Psoas muscle (tissue), 7 donors: Measurements from ENCODE around the gene SMIM45.
A peak's percentile ranks its signal among the peaks of the same experiment; 100 is the strongest.

Experiments
- ATAC-seq, 4 donors: fragments of 200-7000 bp; cut with Tn5 transposase; one replicate each; pipeline ENCODE4 v1.9.1; 2020; ENCODE audit warnings: moderate library complexity in 3 of 4, mild to moderate bottlenecking in 2 of 4
- DNase-seq, 2 donors: peaks; one replicate each; pipeline ENCODE4 v3.0.0-alpha.2; 2020
- H3K27ac ChIP-seq: fragments of 200-600 bp; one replicate; pipeline ENCODE4 v1.8.0; 2022
- H3K27me3 ChIP-seq, 3 donors: fragments of 200-600 bp in 1 of 3; one replicate each; pipeline versions ENCODE4 v1.6.1 to v1.8.0; 2013 to 2022; ENCODE audit warnings: low read length in 2 of 3, mild to moderate bottlenecking in 2 of 3, moderate library complexity in 1 of 3; ENCODE audit not compliant: insufficient read depth in 3 of 3
- H3K36me3 ChIP-seq, 2 donors: fragments of 200-600 bp in 1 of 2; one replicate each; pipeline versions ENCODE4 v1.6.1 to v1.8.0; 2013 to 2022; ENCODE audit warnings: low read depth in 1 of 2, mild to moderate bottlenecking in 1 of 2, moderate library complexity in 1 of 2; ENCODE audit not compliant: insufficient read depth in 1 of 2
- H3K4me1 ChIP-seq: fragments of 200-600 bp; one replicate; pipeline ENCODE4 v1.8.0; 2022
- H3K4me3 ChIP-seq: fragments of 200-600 bp; one replicate; pipeline ENCODE4 v1.8.0; 2022; ENCODE audit warnings: mild to moderate bottlenecking
- H3K9me3 ChIP-seq: fragments of 200-600 bp; one replicate; pipeline ENCODE4 v1.8.0; 2022
- WGBS, 3 donors: extraction: QIAGEN DNeasy Blood & Tissue Kit; methylation state at CpG; one replicate each; pipeline versions ENCODE4 v1.1.6 to v1.1.7; 2013; 5-methylcytosine and 5-hydroxymethylcytosine counted together
- intact Hi-C, 2 donors: fragments of 100-400 bp; cut with DNase I; formaldehyde crosslinking; loops; one replicate each; pipeline versions ENCODE4 v1.11.0 to v1.14.2; 2022
- TF ChIP-seq, protein P1 (sequence below): fragments of 200-600 bp; IDR thresholded peaks from one replicate; pipeline ENCODE4 v1.8.0; 2022; ENCODE audit warnings: antibody characterized with exemption
- donor health status: healthy with polysubstance abuse.
- donor health status: DM: no; HTN: no; CAD: no; lungs with moderate emphysema.
- donor health status: Bipolar disorder and iron deficiency.
- donor health status: healthy.
- donor health status: DM: yes; HTN: yes; CAD: no.
- donor health status: DM: no; HTN: no; CAD: no.
- donor health status: DM: yes; HTN: yes; CAD: no.

SMIM45 gene

DNA sequence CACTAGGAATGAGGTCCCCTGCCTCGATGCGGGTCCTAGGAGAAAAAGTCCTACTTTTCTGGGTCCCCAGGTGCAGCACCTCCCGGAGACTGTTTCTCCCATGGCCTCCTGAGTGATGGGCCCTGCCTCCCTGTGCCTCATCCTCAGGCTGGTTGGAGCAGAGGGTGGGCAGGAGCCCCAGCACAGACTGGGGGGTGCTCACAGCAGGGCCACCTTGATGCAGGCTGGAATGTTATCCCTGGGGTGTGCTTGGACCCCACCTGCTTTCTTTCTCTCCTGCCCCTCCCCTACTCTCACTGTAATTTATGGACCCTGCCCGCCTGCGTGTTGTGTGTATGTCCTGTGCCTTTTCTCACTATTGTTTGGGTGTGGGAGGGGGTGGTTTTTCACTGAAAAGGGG lies 45.1 kb upstream of the SMIM45 start:
- H3K27ac ChIP-seq = no peak overlapping the region
- H3K4me3 ChIP-seq = no peak overlapping the region
- H3K4me1 ChIP-seq = peaks cover 24% of the 10 kb centered on the region
- H3K36me3 ChIP-seq = peaks cover 0 to 31% of the 10 kb centered on the region in 2 donors
- no peak for ATAC-seq
- peaks cover 0 to 16% (median 6%) of the 10 kb centered on the region in 3 donors for H3K27me3 ChIP-seq
- WGBS, 3 donors = 86 to 92% (median 92%) methylated on average over 5 of the region's 5 CpGs
- intact Hi-C loops = no loop called here
- TF ChIP-seq, protein P1, sequence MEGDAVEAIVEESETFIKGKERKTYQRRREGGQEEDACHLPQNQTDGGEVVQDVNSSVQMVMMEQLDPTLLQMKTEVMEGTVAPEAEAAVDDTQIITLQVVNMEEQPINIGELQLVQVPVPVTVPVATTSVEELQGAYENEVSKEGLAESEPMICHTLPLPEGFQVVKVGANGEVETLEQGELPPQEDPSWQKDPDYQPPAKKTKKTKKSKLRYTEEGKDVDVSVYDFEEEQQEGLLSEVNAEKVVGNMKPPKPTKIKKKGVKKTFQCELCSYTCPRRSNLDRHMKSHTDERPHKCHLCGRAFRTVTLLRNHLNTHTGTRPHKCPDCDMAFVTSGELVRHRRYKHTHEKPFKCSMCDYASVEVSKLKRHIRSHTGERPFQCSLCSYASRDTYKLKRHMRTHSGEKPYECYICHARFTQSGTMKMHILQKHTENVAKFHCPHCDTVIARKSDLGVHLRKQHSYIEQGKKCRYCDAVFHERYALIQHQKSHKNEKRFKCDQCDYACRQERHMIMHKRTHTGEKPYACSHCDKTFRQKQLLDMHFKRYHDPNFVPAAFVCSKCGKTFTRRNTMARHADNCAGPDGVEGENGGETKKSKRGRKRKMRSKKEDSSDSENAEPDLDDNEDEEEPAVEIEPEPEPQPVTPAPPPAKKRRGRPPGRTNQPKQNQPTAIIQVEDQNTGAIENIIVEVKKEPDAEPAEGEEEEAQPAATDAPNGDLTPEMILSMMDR = no peak
- no peaks in the 10 kb centered on the region for H3K9me3 ChIP-seq
- DNase-seq = no peak

DNA sequence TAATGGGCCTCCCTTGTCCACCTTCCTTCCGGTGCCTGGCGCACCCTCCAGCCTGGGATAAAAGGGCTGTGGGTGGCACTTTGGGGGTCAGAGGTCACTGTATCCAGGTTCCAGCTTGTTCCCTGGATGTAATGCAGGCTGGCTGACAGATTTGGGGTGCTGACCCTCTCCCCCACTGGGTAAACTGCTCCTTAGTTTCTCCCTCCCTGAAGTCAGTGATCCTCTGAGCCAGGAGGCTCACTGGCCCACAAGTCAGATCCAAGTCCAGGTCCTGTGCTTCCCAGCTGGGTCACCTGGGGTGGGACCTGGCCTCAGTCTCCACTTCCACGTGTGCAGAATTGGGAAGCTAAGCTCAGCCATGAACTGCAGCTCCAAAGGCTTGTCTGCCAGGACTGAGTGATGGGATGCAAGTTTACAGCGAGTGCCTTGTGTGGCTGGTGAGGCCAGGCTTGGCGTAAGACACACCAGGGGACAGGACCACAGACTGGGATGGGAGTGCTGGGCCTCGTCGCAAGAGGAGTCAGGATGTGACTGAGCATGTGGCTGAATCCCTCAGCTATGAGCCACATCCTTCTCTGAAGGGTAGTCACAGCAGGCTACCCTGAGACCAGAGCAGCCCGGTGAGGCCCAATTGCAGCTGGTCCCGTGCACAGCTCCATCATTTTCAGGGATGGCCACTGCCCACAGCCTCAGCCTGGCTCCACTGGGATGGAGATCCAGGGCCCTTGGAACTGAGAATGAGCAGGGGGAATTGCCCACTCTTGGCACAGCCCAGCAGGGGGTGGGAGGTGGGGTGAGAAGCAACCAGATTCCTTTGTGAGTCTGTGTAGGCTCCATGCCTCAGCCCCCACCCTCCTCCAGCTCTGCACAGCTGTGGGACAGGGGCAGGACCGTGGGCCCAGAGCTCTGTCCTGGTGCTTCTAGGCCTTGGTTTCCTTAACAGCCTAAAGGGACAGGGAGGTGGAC lies 44.2 kb upstream of the SMIM45 start:
- Histone ChIP-seq H3K27me3 (peaks cover 0 to 25% (median 11%) of the 10 kb centered on the region in 3 donors), H3K36me3 (peaks cover 0 to 31% of the 10 kb centered on the region in 2 donors), H3K4me3 (no peak overlapping the region), H3K4me1 (peaks cover 22% of the 10 kb centered on the region), H3K9me3 (no peaks in the 10 kb centered on the region), H3K27ac (no peak overlapping the region)
- 78 to 83% (median 83%) methylated on average over 10 of the region's 10 CpGs for WGBS, 3 donors
- intact Hi-C loops = no loop called here
- ATAC-seq = no peak
- no peak for DNase-seq
- TF ChIP-seq, protein P1 = no peak

DNA sequence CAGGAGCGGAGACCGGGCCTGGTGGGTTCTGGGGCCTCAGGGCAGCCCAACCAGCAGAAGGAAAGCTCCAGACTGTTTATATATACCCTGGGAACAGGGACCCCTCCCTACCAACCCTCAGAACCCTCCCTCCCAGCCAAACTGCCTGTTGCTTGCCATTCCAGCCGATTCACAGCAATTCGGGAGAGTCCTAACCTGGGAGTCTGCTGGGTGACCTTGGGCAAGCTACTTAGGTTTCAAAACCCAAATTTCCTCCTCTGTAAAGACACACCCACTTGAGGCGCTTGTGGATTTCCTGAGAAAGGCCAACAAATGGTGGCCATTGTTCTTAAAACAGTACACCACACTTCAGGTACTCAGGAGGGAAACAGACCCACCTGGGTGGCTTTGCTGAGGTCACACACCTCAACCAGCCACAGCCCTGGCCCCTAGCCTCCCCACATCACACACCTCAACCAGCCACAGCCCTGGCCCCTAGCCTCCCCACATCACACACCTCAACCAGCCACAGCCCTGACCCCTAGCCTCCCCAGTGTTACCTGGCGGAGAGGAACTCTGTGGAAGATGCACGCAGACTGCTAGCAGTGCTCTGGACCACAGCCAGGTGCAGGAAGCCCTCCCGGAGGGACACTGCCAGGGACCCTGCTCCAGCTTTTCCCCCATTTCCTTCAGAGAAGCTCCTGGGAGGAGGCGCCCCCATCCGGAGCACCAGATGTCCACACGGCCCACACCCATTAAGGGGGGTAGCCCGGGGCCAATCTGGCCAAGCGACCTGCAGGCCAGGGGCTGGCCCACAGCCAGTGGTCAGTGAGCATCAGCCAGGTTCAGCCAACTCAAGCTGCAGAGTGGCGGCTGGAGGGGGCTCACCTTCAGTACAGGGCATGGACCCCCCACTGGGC lies 43.3 kb upstream of the SMIM45 start:
- no peak overlapping the region for H3K4me3 ChIP-seq
- peak in 2 of 4 donors; percentile 3 to 8 for ATAC-seq
- WGBS, 3 donors = 57 to 65% (median 58%) methylated on average over 14 of the region's 14 CpGs
- H3K27ac ChIP-seq = no peak overlapping the region
- H3K27me3 ChIP-seq = peaks cover 0 to 34% (median 11%) of the 10 kb centered on the region in 3 donors
- no peaks in the 10 kb centered on the region for H3K9me3 ChIP-seq
- TF ChIP-seq, protein P1 = no peak
- intact Hi-C loops = no loop called here
- H3K36me3 ChIP-seq = peaks cover 0 to 23% of the 10 kb centered on the region in 2 donors
- peaks cover 13% of the 10 kb centered on the region for H3K4me1 ChIP-seq
- DNase-seq = no peak

DNA sequence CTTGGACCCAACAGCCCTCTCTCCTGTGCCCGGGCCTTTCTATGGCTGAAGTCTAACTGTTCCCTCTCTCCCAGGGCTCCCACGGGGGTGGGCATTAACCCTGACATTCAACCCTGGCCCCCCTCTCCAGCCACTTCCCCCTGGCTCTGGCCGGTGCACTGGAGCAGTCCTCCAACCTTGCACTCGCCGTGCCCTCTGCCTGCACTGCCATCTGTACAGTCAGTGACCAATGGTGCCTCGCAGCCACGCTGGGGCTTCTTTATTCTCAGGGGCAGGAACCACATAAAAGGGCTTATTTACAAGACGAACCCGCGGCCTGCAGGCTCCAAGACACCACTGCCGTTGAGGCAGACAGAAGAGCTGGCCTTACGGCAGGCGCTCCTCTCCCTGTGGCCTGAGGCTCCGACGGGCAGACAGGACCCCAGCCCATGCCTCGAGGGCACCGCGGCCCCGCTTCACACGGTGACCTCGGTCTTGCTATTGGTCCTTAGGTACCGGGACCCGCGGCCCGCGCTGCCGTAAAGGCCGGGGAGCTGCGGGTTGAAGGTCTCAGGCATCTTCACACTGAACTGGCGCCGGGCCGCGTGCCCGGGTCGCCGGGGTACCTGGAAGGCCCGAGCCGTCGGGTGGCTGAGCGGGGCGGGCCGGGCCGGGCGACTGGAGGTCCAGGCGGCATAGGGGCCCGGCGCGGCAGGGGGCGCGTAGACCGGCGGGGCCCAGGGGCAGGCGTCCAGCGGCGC lies 42.5 kb upstream of the SMIM45 start:
- intact Hi-C loops = no loop called here
- H3K27me3 ChIP-seq = peaks cover 0 to 41% (median 16%) of the 10 kb centered on the region in 3 donors
- TF ChIP-seq, protein P1 = no peak
- H3K4me1 ChIP-seq = peaks cover 12% of the 10 kb centered on the region
- ATAC-seq (peak in 2 of 4 donors; percentile 3 to 9), DNase-seq (no peak)
- H3K9me3 ChIP-seq = no peaks in the 10 kb centered on the region
- H3K4me3 ChIP-seq = peak overlapping the region; percentile 59
- H3K36me3 ChIP-seq = peaks cover 0 to 15% of the 10 kb centered on the region in 2 donors
- no peak overlapping the region for H3K27ac ChIP-seq
- WGBS, 3 donors = 27 to 41% (median 31%) methylated on average over 48 to 55 of the region's 55 CpGs
